ENCODE measurements around the gene TSPAN5.
"Not testable (repeated sequence)": the region's sequence is repeated elsewhere in the genome, so short reads cannot be mapped to it uniquely, and the experiment has no call there.

Gene TSPAN5

DNA sequence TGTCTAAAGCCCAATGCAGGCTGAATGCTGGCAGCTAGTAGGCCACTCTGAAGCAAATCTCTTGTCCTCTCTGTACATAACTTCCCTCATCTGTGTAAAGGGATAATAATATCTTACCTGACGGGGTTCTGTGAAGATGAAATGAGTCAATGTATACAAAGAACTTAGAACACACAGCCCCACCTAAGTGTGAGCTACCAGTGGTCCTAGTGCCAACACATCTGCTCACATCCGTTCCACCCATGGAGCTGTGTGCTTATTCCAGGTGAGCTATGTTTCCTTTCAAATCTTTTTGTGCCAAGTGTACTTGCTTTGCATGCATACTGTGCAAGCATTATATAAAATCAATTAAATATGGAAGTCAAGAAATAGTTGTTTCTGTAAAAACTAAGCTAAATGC, 116.4 kb downstream of the TSPAN5 start:
- no peak for DNase-seq

DNA sequence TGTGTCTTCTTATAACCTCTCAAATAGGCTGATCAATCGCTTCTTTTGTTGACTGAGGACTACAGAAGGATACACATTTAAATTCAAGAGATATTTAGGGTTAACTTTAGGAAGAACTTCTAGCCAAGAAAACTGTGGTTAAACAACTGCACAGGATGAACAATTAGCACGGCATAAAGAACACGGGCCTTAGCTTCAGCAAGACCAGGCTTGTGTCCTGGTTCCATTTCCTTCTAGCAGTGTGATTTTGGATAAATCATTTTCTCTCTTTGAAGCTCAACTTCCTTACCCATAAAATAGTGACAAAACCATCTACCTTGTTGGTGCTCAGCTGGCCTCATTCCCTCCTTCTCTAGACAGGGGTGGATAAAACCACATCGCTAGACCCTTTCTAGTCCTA, 117.6 kb downstream of the TSPAN5 start:
- no peak for DNase-seq

DNA sequence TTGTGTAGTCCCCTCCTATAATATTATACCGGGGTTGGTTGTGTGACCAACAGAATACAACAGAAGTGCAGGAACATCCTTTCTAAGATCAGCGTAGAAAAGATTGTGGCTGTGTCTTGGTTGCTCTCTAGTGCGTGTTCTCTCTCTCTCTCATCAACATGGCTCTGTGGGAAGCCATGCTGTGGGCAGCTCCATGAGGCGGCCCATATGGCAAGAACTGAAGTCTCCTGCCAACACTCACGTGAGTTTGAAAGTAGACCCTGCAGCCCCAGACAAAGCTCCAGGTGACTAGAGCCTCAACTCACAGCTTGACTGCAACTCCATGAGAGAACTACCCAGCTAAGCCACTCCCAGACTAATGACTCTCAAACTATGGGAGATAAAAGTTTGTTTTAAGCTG, 118.7 kb downstream of the TSPAN5 start:
- no peak for DNase-seq

DNA sequence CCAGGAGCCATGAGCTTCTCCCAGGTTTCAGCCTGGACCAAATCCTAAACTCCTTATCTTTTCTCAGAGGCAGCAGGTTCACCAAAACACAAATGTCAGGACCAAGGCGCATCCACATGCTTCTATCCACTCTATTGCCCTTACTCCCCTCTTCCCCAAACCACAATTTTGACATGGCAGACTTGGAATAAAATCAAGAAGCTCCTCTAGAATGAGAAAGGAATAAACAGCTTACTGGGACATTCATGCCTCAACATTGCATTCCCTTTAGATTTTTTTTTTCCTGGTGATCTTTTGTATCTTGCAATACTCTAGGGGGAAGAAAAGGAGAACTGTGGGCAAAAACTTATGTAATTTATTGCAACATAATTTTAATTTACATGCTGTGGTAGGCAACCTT, 119.1 kb downstream of the TSPAN5 start:
- DNase-seq = no peak

DNA sequence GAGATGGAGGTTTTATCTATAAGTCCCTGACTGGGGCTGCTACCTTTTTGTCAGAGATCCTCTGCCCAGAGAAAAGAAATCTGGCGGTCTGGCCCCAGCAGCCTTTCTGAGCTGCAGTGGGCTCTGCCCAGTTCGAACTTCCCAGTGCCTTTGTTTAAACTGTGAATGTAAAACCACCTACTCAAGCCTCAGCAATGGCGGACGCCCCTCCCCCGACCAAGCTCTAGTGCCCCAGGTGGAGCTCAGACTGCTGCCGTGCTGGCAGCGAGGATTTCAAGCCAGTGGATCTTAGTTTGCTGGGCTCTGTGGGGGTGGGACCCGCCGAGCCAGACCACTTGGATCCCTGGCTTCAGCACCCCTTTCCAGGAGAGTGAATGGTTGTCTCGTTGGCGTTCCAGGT, 121.8 kb downstream of the TSPAN5 start:
- DNase-seq = no peak

DNA sequence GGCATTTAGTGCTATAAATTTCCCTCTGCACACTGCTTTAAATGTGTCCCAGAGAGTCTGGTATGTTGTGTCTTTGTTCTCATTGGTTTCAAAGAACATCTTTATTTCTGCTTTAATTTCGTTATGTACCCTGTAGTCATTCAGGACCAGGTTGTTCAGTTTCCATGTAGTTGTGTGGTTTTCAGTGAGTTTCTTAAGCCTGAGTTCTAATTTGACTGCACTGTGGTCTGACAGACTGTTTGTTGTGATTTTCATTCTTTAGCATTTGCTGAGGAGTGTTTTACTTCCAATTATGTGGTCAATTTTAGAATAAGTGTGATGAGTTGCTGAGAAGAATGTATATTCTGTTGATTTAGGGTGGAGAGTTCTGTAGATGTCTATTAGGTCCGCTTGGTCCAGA, 124.3 kb downstream of the TSPAN5 start:
- DNase-seq = not testable (repeated sequence)

DNA sequence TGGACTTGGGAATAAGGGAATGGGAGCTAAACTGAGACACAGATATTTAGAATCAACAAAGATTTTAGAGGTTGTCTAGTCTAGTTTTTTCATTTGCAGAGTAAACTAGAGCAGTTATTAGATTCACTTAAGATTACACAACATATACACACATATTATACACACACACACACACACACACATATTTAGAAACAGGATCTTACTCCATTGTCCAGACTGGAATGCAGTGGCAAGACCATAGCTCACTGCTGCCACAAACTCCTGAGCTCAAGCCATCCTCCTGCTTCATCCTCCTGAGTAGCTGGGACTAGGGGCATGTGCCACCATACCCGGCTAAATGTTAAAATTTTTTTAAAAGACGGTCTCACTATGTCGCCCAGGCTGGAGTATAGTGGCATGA, 127.8 kb downstream of the TSPAN5 start:
- no peak for DNase-seq

DNA sequence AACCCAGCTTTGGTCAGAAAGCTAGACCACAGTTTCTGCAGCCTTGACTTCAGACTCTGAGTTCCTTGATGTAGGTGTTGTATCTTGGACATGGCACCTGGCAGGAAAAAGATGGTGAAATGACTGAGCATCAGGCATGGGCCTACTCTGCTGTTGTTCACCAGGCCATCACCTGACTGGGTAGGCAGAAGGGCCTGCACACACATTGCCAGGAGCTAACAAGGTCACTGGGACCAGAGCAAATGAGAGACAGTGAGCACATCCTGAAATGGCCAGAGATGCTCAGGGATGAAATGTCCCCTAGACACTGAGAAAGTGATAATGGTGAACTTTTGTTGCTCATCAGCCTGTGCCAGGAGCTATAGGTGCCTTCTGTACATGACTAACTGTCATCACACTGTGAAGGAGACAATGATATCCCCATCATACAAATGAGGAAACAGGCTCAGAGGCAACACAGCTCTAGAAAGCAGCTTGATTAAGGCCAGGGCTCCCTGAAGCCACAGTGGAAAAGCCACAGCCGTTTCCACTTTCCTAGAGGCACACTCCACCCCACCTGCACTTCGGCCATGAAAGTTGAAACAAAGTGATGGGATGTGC, 128.3 kb downstream of the TSPAN5 start:
- DNase-seq = no peak

DNA sequence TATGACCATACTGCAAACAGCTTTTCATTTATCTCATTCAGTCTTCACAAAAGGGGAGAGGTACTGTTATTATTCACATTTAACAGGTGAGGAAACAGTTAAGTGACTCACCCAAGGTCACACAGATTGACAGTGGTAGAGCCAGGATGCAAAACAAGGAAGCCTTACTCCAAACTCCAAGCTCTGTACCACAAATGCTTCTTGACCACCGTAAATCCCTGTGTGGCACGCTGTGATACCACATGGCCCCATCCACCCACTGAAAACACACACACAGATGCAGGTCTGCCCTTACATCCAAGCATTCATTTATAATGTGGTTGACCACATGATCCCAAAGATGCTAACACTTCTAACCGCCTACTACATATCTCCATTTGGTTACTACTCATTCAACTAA, 129.5 kb downstream of the TSPAN5 start:
- no peak for DNase-seq

DNA sequence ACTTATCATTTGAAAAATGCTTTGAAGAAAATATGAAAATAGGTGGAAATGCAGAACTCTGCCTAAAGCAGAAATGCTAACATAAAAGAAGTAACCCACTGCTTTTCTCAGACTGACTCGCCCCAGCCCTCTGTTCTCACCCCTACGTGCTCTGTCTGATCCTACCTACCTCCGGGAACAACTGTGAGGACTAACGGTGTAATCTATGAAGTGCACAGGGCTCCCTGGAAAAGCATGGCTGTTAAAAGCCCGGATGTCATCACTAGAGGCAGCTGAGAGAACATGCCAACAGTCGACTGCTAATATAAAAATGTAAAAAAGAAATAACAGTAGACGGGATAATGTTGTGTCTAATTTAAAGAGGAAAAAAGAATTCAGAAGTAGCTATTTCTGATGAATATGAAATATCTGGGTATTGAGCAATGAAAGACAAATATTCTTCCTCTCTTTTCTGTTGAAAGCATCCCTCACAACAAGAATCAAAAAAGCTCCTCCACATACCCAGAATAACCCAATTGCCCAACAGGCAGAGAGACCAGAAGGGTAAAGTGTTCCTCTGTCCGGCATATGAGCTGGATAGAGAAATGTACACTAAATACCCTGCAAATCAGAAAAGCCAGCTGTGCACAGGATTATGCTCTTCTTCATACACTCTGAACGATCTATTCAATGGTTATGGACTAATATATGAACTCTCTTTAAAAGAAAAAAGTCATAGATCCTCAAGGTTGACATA, 130.7 kb downstream of the TSPAN5 start:
- DNase-seq = no peak

DNA sequence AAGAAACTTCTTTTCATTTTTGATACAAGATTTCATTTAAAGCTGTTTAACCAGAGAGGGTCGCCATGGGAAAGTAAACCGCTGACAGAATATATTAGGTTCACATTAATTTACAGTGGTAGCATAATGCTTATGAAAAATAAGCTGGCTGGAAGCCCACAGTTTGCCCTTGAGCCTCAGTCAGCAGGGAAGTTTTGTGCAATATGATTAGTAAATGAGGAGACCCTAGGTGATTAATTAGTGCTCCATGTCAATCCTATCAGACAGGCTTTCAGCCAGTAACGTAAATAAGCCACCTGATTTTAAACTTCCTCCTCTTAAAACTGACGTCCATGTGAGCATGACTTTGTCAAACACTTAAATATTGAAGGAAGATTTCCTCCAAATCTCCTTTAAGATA, 134.2 kb downstream of the TSPAN5 start:
- DNase-seq = no peak

DNA sequence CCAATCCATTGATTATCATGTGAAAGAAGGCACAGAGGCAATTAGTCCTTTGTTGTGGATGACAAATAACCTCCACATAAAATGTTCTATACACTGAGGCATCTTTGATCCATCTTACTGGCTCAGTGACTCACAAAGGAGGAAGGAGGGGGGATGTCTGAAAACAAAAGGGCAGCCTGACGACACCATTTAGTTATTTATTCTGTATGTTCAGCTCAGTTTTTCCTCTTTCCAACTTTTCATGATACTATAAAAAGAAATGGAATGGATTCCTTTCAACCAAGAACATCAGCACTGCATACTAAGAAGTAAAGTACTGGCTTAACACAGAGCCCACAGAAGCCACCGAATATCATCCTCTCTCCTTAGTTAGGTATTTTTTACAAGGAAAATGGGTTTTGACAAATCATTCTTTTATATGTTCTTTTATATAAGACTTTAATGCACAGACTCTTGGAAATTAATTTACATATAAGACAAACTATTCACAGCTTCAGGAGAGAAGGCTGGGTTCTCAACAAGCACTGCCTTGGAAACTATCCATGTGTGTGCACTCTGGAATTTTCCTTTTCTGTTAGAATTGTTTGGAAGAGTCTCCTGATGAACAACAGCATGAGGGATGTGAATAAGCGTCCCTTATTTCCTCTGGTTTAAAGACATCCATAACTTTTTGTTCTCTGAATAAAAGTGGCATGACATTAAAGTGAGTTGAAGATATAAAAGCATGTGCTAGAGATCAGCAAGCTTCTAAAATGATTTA, 135.6 kb downstream of the TSPAN5 start:
- DNase-seq = no peak

DNA sequence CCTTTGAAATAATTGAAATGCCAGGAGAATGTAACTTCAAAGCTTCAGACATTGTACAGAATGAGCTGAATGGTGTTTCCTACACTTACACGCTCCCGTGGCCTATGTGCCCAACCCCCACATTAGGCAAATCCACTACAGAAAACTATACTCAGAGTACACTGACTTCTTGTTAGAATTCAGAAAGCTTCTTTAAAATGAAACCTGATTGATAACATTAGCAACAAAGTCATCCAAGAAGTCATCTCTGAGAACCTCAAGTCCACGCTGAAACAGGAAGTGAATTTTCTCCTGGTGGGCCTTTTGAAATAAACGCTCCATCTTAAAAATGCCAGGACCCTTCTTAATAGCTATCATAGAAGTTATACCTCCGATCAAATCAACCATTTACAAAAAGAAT, 136.3 kb downstream of the TSPAN5 start:
- no peak for DNase-seq

DNA sequence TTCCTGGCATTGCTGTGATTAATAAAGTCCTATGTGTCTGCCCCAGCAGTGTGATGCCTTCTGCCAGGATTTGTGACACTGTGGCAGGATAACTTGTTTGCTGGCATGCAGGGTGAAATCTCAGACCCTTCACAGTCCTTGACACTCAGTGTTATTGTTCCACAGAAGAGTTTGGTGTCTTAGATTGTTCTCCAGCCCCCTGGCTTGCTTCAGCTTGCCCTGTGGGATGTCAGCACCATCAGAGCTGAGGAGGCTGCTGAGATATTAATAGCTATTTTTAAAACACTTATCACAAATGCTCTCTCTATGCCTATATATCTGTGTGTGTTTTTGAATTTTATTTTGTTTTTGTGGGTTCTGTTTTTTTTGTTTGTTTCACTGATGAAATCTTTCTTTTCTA, 136.9 kb downstream of the TSPAN5 start:
- no peak for DNase-seq

DNA sequence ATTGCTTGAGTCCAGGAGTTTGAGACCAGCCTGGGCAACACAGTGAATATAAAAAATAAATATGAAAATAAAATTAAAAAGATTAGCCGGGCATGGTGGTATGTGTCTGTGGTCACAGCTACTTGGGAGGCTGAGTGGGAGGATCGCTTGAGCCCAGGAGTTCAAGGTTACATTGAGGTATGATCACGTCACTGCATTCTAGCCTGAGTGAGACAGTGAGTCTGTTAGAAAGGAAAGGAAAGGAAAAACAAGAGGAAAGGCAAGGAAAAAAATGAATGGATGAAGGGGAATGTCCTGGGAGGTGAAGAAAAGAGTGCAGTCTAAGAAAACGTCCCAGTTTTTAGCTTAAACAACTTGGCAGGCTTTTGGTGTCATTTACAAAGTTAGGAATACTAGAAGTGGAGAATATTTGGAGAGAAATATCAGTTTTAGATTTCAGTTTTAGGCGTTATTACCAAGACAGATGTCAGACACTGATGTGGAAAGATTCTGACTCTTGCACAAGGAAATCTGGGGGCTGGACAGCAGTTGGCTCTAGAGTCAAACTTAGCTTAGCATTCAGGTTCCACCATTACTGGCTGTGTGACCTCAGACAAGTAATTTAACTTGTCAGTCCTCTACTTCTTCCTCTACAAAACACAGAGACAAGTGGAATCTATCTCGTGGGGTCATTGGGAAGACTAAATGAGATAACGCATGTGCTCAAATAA, 139.0 kb downstream of the TSPAN5 start:
- DNase-seq = no peak

DNA sequence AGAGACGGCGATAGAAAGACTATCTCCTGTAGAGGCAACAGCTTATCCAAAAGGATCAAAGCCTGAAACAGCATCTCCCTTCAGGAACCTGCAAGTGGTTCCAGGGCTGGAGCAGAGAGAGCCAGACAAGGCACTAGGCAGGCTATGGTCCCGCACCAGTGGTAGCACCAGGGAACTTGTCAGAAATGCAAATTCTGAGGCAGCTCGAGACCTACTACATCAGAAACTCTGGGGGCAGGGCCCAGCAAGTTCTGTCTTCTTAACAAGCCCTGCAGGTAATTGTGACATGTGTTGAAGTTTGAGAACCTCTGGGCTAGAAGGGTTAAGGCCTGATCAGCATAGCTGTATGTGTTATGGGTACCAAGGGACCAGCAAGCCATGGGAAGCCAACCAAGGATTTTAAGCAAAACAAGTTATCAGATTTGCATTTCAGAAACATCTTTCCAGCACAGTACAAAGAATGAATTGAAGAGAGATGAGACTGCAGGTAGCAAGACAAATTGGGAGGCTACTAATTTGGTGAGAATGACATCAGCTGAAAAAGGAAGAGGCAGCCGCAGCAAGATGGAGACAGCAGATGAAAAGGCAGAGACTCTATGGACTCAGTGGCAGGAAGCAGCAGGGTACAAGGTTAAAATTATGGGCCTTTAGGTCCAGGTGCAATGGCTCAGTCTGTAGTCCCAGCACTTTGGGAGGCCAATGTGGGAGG, 139.7 kb downstream of the TSPAN5 start:
- no peak for DNase-seq

DNA sequence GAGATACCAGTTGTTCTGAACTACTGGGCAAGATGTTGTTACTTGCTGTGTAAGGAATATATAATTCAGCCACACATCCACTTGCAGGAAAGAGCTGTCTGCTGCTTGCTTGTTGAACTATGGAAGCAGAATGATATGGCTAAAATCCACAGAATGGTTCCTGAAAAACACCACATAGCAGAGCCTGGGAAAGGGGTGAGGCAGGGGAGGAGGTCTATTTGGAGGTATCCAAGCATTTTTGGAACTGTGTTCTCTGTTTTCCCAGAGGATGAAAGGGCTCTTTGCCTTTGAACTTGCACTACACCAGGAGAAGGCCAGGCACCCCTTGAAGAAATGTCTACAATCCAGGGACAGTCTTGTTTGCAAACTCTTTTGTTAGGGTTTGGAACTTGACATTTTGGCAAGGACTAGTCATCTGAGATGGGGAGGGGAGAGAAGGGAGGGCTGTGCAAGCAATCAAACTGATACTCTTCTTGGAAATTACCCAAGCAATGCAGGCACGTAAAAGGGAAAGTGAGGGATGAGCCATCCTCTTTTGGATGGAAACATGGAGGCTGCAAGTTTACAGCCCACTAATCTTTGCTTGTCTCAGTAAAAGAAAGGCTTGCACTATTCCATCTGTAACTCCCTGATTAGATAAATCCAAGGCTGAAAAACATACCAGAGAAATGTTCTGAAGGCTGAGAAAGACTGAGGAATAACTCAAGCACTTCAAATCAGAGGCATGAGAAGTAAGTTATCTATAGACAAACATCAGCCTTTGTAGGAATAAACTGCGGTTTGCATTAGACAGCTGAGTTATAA, 141.0 kb downstream of the TSPAN5 start:
- DNase-seq = no peak

DNA sequence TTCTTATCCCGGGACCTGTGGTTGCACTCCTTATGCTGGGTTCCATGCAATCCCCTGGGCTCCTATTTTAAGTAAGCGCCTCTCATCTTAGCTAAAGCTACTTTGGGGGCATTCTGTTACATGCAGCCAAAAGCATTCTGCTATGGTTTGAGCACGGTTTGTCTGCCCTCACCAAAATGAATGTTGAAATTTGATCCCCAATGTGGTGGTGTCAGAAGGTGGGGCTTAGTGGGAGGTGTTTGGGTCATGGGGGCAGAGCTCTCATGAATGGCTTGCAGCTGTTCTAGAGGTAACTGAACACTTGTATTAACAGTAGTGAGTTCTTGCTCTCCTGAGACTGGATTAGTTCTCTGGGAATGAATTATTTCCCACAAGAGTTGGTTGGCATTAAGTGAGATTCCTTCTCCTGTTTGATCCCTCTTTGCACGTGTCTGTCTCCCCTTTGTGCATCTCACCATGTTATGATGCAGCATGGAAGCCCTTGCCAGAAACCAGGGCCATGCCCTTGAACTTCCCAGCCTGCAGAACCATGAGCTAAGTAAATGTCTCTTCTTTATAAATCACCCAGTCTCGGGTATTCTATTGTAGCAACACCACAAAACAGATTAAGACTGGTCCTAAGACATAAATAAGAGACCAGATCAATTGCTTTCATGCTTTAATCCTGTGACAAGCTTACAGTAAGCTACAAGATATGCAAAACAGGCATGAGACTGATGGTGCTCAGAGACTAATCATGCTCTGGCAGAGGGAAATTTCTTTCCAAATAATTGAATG, 141.8 kb downstream of the TSPAN5 start:
- DNase-seq = no peak

DNA sequence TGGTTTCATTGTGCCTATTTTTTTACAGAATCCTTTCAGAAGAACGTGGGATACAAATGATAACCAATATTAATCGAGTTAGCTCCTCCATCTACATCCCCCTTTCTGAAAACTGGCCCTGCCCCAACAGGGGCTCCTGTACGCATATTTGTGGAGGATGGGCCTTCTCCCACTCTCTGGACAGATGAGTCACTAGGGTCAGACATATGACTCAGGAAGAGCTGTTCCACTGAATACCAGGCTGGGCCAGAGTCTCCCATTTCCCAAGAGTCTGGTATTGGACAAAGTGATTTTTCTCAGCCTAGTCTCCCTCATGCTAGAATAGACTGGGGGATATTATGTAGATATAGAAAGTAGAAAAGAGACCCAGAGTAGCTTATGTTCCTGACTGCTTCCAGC, 142.4 kb downstream of the TSPAN5 start:
- DNase-seq = no peak

DNA sequence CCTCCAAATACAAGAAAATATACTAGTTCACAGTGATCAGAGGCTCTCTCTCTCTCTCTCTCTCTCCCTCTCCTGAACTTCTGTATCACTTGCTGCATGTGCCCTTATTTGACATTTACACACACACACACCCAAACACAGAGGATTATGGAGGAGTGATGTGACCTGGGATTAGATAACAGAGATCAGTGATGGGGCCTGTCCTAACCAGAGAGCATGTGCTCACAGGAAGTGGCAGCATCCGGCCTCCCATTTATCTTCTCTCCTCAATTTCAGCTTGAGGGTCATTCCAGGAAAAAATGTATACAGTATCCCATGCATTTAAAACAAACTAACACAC, 143.0 kb downstream of the TSPAN5 start:
- no peak for DNase-seq

DNA sequence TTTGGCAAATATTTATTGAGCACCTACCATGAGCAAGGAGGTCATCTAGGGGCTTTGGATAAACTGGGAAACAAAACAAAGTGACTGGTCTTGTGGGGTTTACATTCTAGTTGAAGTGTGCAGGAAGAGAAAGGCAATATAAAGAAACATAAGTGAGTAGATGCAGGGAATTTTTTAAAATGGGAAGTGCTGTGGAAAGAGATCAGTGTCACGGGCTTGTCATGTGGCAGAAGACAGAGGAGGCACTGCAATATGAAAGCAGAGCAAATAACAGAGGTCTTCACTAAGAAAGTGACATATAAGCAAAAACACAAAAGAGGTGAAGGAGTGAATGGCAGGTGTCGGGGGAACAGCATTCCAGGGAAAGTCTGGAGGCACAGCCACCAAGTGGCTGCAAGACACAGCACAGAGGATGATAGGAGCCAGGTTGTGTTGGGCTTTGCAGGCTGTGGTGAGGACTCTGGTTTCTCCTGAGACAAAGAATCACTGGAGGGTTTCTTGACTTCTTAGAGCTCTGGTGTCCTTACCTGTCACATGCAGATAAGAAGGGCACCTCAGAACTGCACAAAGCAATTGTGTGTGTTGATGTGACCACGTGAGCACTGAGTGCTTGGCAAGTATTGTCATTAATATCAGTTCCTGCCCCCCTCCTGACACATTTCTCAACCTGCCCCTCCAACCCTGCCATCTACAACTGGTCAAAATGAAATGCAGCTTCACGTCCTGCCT, 143.5 kb downstream of the TSPAN5 start:
- no peak for DNase-seq
